ENCODE results near the gene PHKA2.

DNA sequence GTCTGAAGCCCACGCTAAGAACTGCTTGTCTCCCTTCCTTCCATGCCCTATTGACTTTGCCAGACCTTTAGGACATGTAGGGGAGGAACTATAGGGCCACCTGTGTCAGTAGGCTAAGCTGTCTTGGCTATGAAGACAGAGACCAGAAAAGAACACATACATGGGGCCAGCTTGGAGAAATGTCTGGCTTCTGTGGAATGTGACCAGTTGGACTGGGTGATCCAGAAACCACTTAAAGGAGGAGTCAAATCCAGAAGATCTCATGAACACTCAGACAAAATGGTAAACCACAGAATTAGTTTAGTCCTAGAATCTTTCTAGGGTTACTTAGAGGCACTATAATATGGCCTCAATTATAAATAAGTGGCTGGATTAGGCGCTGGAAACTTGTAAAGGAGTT lies 42.0 kb downstream of the PHKA2 start:
- TF ChIP-seq, protein P1, sequence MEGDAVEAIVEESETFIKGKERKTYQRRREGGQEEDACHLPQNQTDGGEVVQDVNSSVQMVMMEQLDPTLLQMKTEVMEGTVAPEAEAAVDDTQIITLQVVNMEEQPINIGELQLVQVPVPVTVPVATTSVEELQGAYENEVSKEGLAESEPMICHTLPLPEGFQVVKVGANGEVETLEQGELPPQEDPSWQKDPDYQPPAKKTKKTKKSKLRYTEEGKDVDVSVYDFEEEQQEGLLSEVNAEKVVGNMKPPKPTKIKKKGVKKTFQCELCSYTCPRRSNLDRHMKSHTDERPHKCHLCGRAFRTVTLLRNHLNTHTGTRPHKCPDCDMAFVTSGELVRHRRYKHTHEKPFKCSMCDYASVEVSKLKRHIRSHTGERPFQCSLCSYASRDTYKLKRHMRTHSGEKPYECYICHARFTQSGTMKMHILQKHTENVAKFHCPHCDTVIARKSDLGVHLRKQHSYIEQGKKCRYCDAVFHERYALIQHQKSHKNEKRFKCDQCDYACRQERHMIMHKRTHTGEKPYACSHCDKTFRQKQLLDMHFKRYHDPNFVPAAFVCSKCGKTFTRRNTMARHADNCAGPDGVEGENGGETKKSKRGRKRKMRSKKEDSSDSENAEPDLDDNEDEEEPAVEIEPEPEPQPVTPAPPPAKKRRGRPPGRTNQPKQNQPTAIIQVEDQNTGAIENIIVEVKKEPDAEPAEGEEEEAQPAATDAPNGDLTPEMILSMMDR (IDR thresholded peaks at IDR 0.05), result no peak
- no peak for TF ChIP-seq POLR2A (IDR thresholded peaks at IDR 0.05)

Data from sigmoid colon (tissue), 3 donors.